Endothelial cell of umbilical vein (primary cell): ENCODE results near the gene STARD5. TPM values are rescaled to one million over a fixed set of nuclear protein-coding genes. Genes with fewer than 3 reads are reported as not detected.

Source experiments
- BruUV-seq: library from RNA; stranded (reverse); fragments of 400-500 nt; replicated peaks from 2 replicates; lab custom pipeline; 2021; lab: Mats Ljungman, UMichigan
- CTCF ChIA-PET: fragments of 300-600, 350-600 bp; sonication (Branson Sonifier 250); formaldehyde crosslinking; loops from one replicate; lab custom pipeline; 2021; ENCODE audit warnings: antibody characterized with exemption, inconsistent platforms; lab: Charles Lee
- POLR2A ChIA-PET: fragments of 300-600, 350-600 bp; sonication (Branson Sonifier 250); formaldehyde crosslinking; loops from one replicate; lab custom pipeline; 2021; ENCODE audit warnings: antibody characterized with exemption, inconsistent platforms; lab: Charles Lee
- DNase-seq: peaks from one replicate; pipeline ENCODE4 v3.0.0-alpha.2; 2011; ENCODE audit warnings: low read depth, low spot score
- FAIRE-seq: peaks from 2 replicates; lab custom pipeline; 2011; peaks lifted over from hg19 to GRCh38; lab: Jason Lieb, UNC
- H2AFZ ChIP-seq: 2 replicates; pipeline ENCODE4 v1.6.0; 2012; ENCODE audit warnings: low read depth, low read length, control low read depth, inconsistent platforms
- H3K27ac ChIP-seq: 2 replicates; pipeline ENCODE4 v1.5.1; 2011; ENCODE audit warnings: low read depth, mild to moderate bottlenecking, control low read depth, low read length, moderate library complexity; ENCODE audit not compliant: insufficient read depth
- H3K27me3 ChIP-seq, 2 experiments: 2 replicates each; pipeline versions ENCODE4 v1.6.0 to v1.6.1; 2011; ENCODE audit warnings: low read length in 2 of 2, mixed read lengths in 1 of 2; ENCODE audit not compliant: control insufficient read depth in 2 of 2, insufficient read depth in 2 of 2
- H3K36me3 ChIP-seq, 2 experiments: 2 replicates in 1 of 2; 3 replicates in 1 of 2; pipeline ENCODE4 v1.5.1; 2011; ENCODE audit warnings: low read length in 2 of 2, mild to moderate bottlenecking in 1 of 2, moderate library complexity in 1 of 2; ENCODE audit not compliant: control insufficient read depth in 2 of 2, insufficient read depth in 2 of 2; ENCODE audit errors: extremely low read depth in 1 of 2
- H3K4me1 ChIP-seq: 3 replicates; pipeline ENCODE4 v1.5.1; 2011; ENCODE audit warnings: mild to moderate bottlenecking, low read length; ENCODE audit not compliant: control insufficient read depth, insufficient read depth; ENCODE audit errors: extremely low read depth
- H3K4me2 ChIP-seq: 2 replicates; pipeline ENCODE4 v1.6.1; 2011; ENCODE audit warnings: low read length, control low read depth, mixed read lengths; ENCODE audit not compliant: insufficient read depth
- H3K4me3 ChIP-seq, 3 experiments: fragments of 200-600 bp in 1 of 3; sonication (generic), shearing (Covaris generic) in 1 of 3; replicated peaks in 1 of 3; 2 replicates each; pipeline ENCODE4 v1.5.1; 2011 to 2016; ENCODE audit warnings: control low read depth in 3 of 3, low read length in 3 of 3, mild to moderate bottlenecking in 2 of 3, inconsistent platforms in 1 of 3, low read depth in 1 of 3, moderate library complexity in 1 of 3; ENCODE audit not compliant: insufficient read depth in 1 of 3
- H3K79me2 ChIP-seq: 2 replicates; pipeline ENCODE4 v1.6.0; 2012; ENCODE audit warnings: low read length, inconsistent platforms; ENCODE audit not compliant: control insufficient read depth, insufficient read depth
- H3K9ac ChIP-seq: replicated peaks from 2 replicates; pipeline ENCODE3; 2011; ENCODE audit warnings: low read length, control low read depth; ENCODE audit not compliant: insufficient read depth; ENCODE audit errors: extremely low read depth
- H3K9me1 ChIP-seq: replicated peaks from 3 replicates; pipeline ENCODE4 v1.6.0; 2011; ENCODE audit warnings: mild to moderate bottlenecking, low read length; ENCODE audit not compliant: control insufficient read depth, insufficient read depth; ENCODE audit errors: extremely low read depth
- H3K9me3 ChIP-seq: replicated peaks from 2 replicates; pipeline ENCODE4 v1.5.1; 2012; ENCODE audit warnings: low read length, inconsistent platforms; ENCODE audit not compliant: control insufficient read depth, insufficient read depth
- H4K20me1 ChIP-seq: replicated peaks from 2 replicates; pipeline ENCODE3; 2011; ENCODE audit warnings: mild to moderate bottlenecking, low read length; ENCODE audit not compliant: control insufficient read depth, insufficient read depth; ENCODE audit errors: extremely low read depth
- EZH2 ChIP-seq: IDR thresholded peaks from 2 replicates; pipeline ENCODE4 v1.6.1; 2012; ENCODE audit warnings: borderline replicate concordance, low read depth, mild to moderate bottlenecking, moderate library complexity, low read length, inconsistent platforms; ENCODE audit not compliant: severe bottlenecking
- FOS ChIP-seq: IDR thresholded peaks from 2 replicates; pipeline ENCODE4 v1.6.1; 2011; ENCODE audit warnings: mild to moderate bottlenecking, low read length, moderate library complexity, borderline replicate concordance; ENCODE audit not compliant: insufficient read depth
- GATA2 ChIP-seq: IDR thresholded peaks from 2 replicates; pipeline ENCODE4 v1.7.0; 2011; ENCODE audit warnings: low read depth, mild to moderate bottlenecking, moderate library complexity, mixed read lengths, low read length; ENCODE audit not compliant: insufficient read length, insufficient read depth
- MYC ChIP-seq: IDR thresholded peaks from one replicate; pipeline ENCODE4 v1.6.1; 2011; ENCODE audit warnings: mild to moderate bottlenecking, low read depth, low read length
- POLR2A ChIP-seq: IDR thresholded peaks from 2 replicates; pipeline ENCODE4 v1.6.1; 2012; ENCODE audit warnings: low read depth, mild to moderate bottlenecking, control low read depth, low read length
- POLR2AphosphoS5 ChIP-seq: IDR thresholded peaks from 2 replicates; pipeline ENCODE4 v1.6.1; 2012; ENCODE audit warnings: low read depth, mild to moderate bottlenecking, control low read depth, low read length, moderate library complexity; ENCODE audit not compliant: insufficient read depth
- dilution Hi-C: fragments of 300-500 bp; cut with MboI; formaldehyde crosslinking; loops from one replicate; pipeline ENCODE4 v1.15.0; 2019; ENCODE audit warnings: low sequenced_read_pairs; ENCODE audit not compliant: extremely low pct_ligation_motif_present
- intact Hi-C: fragments of 100-400 bp; cut with micrococcal nuclease; formaldehyde crosslinking; loops from one replicate; pipeline ENCODE4 v1.10.0; 2022
- polyA plus RNA-seq, 4 experiments: library from polyadenylated mRNA; depleted of rRNA in 3 of 4; stranded (reverse) in 3 of 4; unstranded in 1 of 4; fragments of >200 nt; gene quantifications; 2 replicates each; pipeline versions ENCODE4 v1.2.1 to v1.2.3, GENCODE V29; 2011 to 2012; ENCODE audit warnings: missing spikeins in 1 of 4
- total RNA-seq: library from RNA; stranded (reverse); gene quantifications from 2 replicates; pipeline ENCODE4 v1.2.3, GENCODE V29; 2021
- TF ChIP-seq, protein P1 (sequence below), 2 donors: IDR thresholded peaks; 1 replicate in 1 of 2; 2 replicates in 1 of 2; pipeline ENCODE4 v1.5.1; 2011; ENCODE audit warnings: low read length in 2 of 2, mild to moderate bottlenecking in 2 of 2, moderate library complexity in 2 of 2, control low read depth in 1 of 2, inconsistent platforms in 1 of 2, low read depth in 1 of 2; ENCODE audit not compliant: insufficient read depth in 1 of 2; ENCODE audit errors: extremely low read depth in 1 of 2

STARD5 gene
- total and polyA plus RNA-seq, 2 donors (not counting 3 experiments of a cell fraction or from before 2014, with no cell fraction given): 2.2 to 3.0 TPM

DNA sequence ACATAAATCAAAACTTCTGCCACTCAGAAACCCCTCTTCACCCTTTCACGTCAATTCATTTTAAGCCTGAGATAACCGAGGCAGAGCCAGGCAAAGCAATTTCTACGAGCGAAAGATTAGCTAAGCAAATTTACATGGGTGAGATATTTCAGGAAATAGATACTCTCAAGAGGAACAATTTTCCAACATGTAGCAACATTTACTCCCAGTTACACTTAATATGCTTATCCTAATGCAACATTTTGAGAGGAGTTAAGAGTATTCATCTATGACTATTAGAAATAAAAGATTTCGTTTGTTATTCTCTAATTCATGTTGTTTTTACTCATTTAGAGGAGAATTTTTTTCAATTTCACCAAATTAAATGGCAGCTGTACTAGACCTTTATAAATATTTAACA, 49.2 kb upstream of the STARD5 start:
- Histone ChIP-seq H3K4me1 (no peaks in the 10 kb centered on the region), H3K79me2 (no peaks in the 10 kb centered on the region), H3K9me1 (no peaks in the 10 kb centered on the region), H3K36me3 (no peaks in the 10 kb centered on the region), H4K20me1 (no peaks in the 10 kb centered on the region), H3K9ac (no peak overlapping the region), H3K27ac (no peak overlapping the region), H3K27me3 (peaks cover 0 to 3% of the 10 kb centered on the region in 2 experiments), H3K4me3 (no peak overlapping the region), H2AFZ (no peak overlapping the region), H3K4me2 (no peak overlapping the region), H3K9me3 (no peaks in the 10 kb centered on the region)
- ChIA-PET CTCF (interaction anchor here (0.9 kb wide), 1 partner anchor 15 kb away, joined by 3 read pairs; no protein-coding TSS in a partner anchor), POLR2A (no interaction called here)
- BruUV-seq: no TSS peak
- no peak for DNase-seq
- intact Hi-C loops (no loop called here), dilution Hi-C loops (no loop called here)
- FAIRE-seq: no peak
- TF ChIP-seq POLR2A: no peak
- no peak for TF ChIP-seq FOS
- TF ChIP-seq POLR2AphosphoS5: no peak

GRCh38 chr15:81372575-81372974, 48.6 kb upstream of the STARD5 start:
- ChIA-PET POLR2A (no interaction called here), CTCF (interaction anchor here (0.9 kb wide), 1 partner anchor 16 kb away, joined by 3 read pairs; no protein-coding TSS in a partner anchor)
- no peaks in the 10 kb centered on the region for H3K9me1 ChIP-seq
- intact Hi-C loops (no loop called here), dilution Hi-C loops (no loop called here)
- H4K20me1 ChIP-seq: no peaks in the 10 kb centered on the region
- no peak for FAIRE-seq
- H3K4me3 ChIP-seq: no peak overlapping the region
- no peak for DNase-seq
- TF ChIP-seq GATA2: no peak
- TF ChIP-seq POLR2AphosphoS5: no peak
- no peak for TF ChIP-seq MYC
- TF ChIP-seq EZH2: no peak
- TF ChIP-seq, protein P1, sequence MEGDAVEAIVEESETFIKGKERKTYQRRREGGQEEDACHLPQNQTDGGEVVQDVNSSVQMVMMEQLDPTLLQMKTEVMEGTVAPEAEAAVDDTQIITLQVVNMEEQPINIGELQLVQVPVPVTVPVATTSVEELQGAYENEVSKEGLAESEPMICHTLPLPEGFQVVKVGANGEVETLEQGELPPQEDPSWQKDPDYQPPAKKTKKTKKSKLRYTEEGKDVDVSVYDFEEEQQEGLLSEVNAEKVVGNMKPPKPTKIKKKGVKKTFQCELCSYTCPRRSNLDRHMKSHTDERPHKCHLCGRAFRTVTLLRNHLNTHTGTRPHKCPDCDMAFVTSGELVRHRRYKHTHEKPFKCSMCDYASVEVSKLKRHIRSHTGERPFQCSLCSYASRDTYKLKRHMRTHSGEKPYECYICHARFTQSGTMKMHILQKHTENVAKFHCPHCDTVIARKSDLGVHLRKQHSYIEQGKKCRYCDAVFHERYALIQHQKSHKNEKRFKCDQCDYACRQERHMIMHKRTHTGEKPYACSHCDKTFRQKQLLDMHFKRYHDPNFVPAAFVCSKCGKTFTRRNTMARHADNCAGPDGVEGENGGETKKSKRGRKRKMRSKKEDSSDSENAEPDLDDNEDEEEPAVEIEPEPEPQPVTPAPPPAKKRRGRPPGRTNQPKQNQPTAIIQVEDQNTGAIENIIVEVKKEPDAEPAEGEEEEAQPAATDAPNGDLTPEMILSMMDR (IDR thresholded peaks at IDR 0.05; ENCODE audit: extremely low read depth in 1 of 2, insufficient read depth in 1 of 2, low read depth in 1 of 2, low read length in 2 of 2): no peak
- TF ChIP-seq FOS: no peak
- H3K4me1 ChIP-seq: no peaks in the 10 kb centered on the region
- H3K79me2 ChIP-seq: no peaks in the 10 kb centered on the region
- no peak overlapping the region for H3K27ac ChIP-seq
- H2AFZ ChIP-seq: no peak overlapping the region
- no peaks in the 10 kb centered on the region for H3K36me3 ChIP-seq
- no peaks in the 10 kb centered on the region for H3K9me3 ChIP-seq
- H3K4me2 ChIP-seq: no peak overlapping the region
- H3K27me3 ChIP-seq: peaks cover 0 to 3% of the 10 kb centered on the region in 2 experiments
- H3K9ac ChIP-seq: no peak overlapping the region
- no TSS peak for BruUV-seq
